Neural cell (in vitro differentiated cells): Measurements from ENCODE around the gene LOXHD1. TPM values are rescaled to one million over a fixed set of nuclear protein-coding genes. Genes with fewer than 3 reads are reported as not detected.

Source experiments
- H2AFZ ChIP-seq: fragments of 200-600, 300-800 bp; sonication (generic), shearing (Covaris generic); 2 replicates; pipeline ENCODE4 v1.6.0; 2014; ENCODE audit warnings: low read depth, mild to moderate bottlenecking, antibody characterized with exemption, low read length, moderate library complexity
- H3F3A ChIP-seq: fragments of 200-600 bp; shearing (Covaris generic); 2 replicates; pipeline ENCODE4 v1.6.1; 2016; ENCODE audit warnings: mild to moderate bottlenecking, moderate library complexity, mixed read lengths, antibody characterized with exemption, low read length; ENCODE audit not compliant: insufficient read depth, poor library complexity, severe bottlenecking
- H3K27ac ChIP-seq: fragments of 200-600, 300-800 bp; sonication (generic), shearing (Covaris generic); 2 replicates; pipeline ENCODE4 v1.5.1; 2014; ENCODE audit warnings: mild to moderate bottlenecking, low read length, moderate library complexity
- H3K27me3 ChIP-seq: fragments of 300-800, 200-600 bp; sonication (generic), shearing (Covaris generic); 2 replicates; pipeline ENCODE4 v1.6.0; 2014; ENCODE audit warnings: mild to moderate bottlenecking, low read depth, low read length, moderate library complexity; ENCODE audit not compliant: insufficient read depth
- H3K36me3 ChIP-seq: fragments of 300-800, 200-600 bp; sonication (generic), shearing (Covaris generic); 2 replicates; pipeline ENCODE4 v1.5.1; 2014; ENCODE audit warnings: mild to moderate bottlenecking, antibody characterized with exemption, low read length, moderate library complexity; ENCODE audit not compliant: insufficient read depth
- H3K4me2 ChIP-seq: fragments of 300-800, 200-600 bp; sonication (generic), shearing (Covaris generic); 2 replicates; pipeline ENCODE4 v1.6.0; 2014; ENCODE audit warnings: mild to moderate bottlenecking, low read length
- H3K4me3 ChIP-seq: fragments of 300-800, 200-600 bp; sonication (generic), shearing (Covaris generic); 2 replicates; pipeline ENCODE4 v1.5.1; 2014; ENCODE audit warnings: mild to moderate bottlenecking, low read length, moderate library complexity
- H3K79me2 ChIP-seq: fragments of 200-600 bp; shearing (Covaris generic); replicated peaks from 2 replicates; pipeline ENCODE4 v1.6.0; 2014; ENCODE audit warnings: mild to moderate bottlenecking, low read length, moderate library complexity; ENCODE audit not compliant: insufficient read depth
- H3K9ac ChIP-seq: fragments of 300-800, 200-600 bp; sonication (generic), shearing (Covaris generic); 2 replicates; pipeline ENCODE4 v1.6.1; 2016; ENCODE audit warnings: mild to moderate bottlenecking, low read length, mixed read lengths
- H3K9me2 ChIP-seq: fragments of 200-600 bp; shearing (Covaris generic); 2 replicates; pipeline ENCODE4 v1.6.1; 2016; ENCODE audit warnings: mild to moderate bottlenecking, low read length, mixed read lengths; ENCODE audit not compliant: insufficient read depth
- H3K9me3 ChIP-seq: fragments of 200-600, 300-800 bp; sonication (generic), shearing (Covaris generic); 2 replicates; pipeline ENCODE4 v1.6.1; 2016; ENCODE audit warnings: mild to moderate bottlenecking, mixed run types, low read length, moderate library complexity, mixed read lengths
- H4K20me1 ChIP-seq: fragments of 200-600 bp; shearing (Covaris generic); 2 replicates; pipeline ENCODE4 v1.6.1; 2016; ENCODE audit warnings: mild to moderate bottlenecking, mixed run types; ENCODE audit not compliant: insufficient read depth
- EP300 ChIP-seq: fragments of 450-650 bp; conservative IDR thresholded peaks from 2 replicates; pipeline ENCODE4 v1.6.1; 2014; ENCODE audit warnings: antibody characterized with exemption, mild to moderate bottlenecking, moderate library complexity; ENCODE audit not compliant: poor library complexity, severe bottlenecking
- EZH2 ChIP-seq: fragments of 200-600, 300-800 bp; shearing (Covaris generic), sonication (generic); IDR thresholded peaks from 2 replicates; pipeline ENCODE4 v1.6.1; 2014; ENCODE audit warnings: antibody characterized with exemption, low read length, borderline replicate concordance, mild to moderate bottlenecking; ENCODE audit not compliant: insufficient read depth, poor library complexity, severe bottlenecking
- MXI1 ChIP-seq: fragments of 450-650 bp; conservative IDR thresholded peaks from 2 replicates; pipeline ENCODE4 v1.6.1; 2014; ENCODE audit warnings: antibody characterized with exemption, mild to moderate bottlenecking; ENCODE audit not compliant: poor library complexity, severe bottlenecking
- POLR2AphosphoS5 ChIP-seq: IDR thresholded peaks from 2 replicates; pipeline ENCODE4 v1.6.1; 2012
- RAD21 ChIP-seq: fragments of 450-650 bp; conservative IDR thresholded peaks from 2 replicates; pipeline ENCODE4 v1.6.1; 2014; ENCODE audit warnings: antibody characterized with exemption, mild to moderate bottlenecking, moderate library complexity
- SMC3 ChIP-seq: fragments of 450-650 bp; conservative IDR thresholded peaks from 2 replicates; pipeline ENCODE4 v1.6.1; 2014; ENCODE audit warnings: antibody characterized with exemption, mild to moderate bottlenecking, moderate library complexity; ENCODE audit not compliant: poor library complexity
- TAF1 ChIP-seq: IDR thresholded peaks from 2 replicates; pipeline ENCODE4 v1.6.1; 2012; ENCODE audit warnings: low read depth
- polyA plus RNA-seq: library from polyadenylated mRNA; depleted of rRNA; stranded (reverse); fragments of >200 nt; gene quantifications from 2 replicates; pipeline ENCODE4 v1.2.3, GENCODE V29; 2014
- TF ChIP-seq, protein P1 (sequence below): IDR thresholded peaks from 2 replicates; pipeline ENCODE4 v1.6.1; 2012; ENCODE audit warnings: borderline replicate concordance
- TF ChIP-seq, protein P2 (sequence below): fragments of 450-650 bp; IDR thresholded peaks from 2 replicates; pipeline ENCODE4 v1.5.1; 2014; ENCODE audit warnings: antibody characterized with exemption, mild to moderate bottlenecking, moderate library complexity; ENCODE audit not compliant: poor library complexity, severe bottlenecking

LOXHD1 gene
- polyA plus RNA-seq, 1 donor from 2014 or later, result not detected

DNA sequence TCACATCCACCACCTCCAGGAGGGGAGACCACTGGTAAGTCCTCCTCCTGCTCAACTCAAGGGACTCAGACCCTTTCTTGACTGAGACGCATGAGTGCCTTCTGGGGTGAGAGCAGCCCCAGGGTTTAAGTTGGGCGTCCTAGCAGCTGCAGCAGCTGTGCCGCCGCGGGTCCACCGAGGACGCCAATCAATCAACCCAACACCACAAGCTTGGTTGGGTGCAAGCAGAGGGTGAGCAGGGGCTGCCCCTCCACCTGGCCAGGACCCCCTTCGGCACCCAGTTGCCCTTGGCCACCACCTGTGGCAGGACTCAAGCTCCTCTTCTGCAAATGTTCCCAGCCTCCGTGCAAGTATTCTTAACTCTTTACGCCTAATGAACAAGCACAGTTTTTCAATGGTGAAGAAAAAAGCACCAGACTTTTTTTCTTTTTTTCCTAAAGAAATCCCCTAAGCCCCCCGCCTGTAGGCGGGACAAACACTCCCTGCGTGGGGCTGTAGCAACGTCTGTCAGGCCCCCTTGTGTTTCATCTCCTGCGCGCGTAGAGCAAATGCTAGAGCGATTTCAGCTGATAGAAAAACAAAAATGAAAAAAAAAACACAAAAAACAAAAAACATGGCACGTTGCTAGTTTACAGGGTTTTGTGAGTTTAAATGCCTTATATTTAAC lies 197.1 kb downstream of the LOXHD1 start:
- Histone ChIP-seq H3K9me3 (no peaks in the 10 kb centered on the region), H3K27ac (no peak overlapping the region), H3K79me2 (no peaks in the 10 kb centered on the region), H3F3A (no peaks in the 10 kb centered on the region), H3K9ac (no peak overlapping the region), H3K27me3 (no peaks in the 10 kb centered on the region), H2AFZ (no peak overlapping the region), H4K20me1 (no peaks in the 10 kb centered on the region), H3K9me2 (no peaks in the 10 kb centered on the region), H3K36me3 (peaks cover 2% of the 10 kb centered on the region), H3K4me3 (no peak overlapping the region), H3K4me2 (no peak overlapping the region)
- no peak for TF ChIP-seq EZH2
- TF ChIP-seq TAF1, result no peak
- TF ChIP-seq MXI1, result no peak
- TF ChIP-seq EP300, result no peak
- TF ChIP-seq, protein P1, sequence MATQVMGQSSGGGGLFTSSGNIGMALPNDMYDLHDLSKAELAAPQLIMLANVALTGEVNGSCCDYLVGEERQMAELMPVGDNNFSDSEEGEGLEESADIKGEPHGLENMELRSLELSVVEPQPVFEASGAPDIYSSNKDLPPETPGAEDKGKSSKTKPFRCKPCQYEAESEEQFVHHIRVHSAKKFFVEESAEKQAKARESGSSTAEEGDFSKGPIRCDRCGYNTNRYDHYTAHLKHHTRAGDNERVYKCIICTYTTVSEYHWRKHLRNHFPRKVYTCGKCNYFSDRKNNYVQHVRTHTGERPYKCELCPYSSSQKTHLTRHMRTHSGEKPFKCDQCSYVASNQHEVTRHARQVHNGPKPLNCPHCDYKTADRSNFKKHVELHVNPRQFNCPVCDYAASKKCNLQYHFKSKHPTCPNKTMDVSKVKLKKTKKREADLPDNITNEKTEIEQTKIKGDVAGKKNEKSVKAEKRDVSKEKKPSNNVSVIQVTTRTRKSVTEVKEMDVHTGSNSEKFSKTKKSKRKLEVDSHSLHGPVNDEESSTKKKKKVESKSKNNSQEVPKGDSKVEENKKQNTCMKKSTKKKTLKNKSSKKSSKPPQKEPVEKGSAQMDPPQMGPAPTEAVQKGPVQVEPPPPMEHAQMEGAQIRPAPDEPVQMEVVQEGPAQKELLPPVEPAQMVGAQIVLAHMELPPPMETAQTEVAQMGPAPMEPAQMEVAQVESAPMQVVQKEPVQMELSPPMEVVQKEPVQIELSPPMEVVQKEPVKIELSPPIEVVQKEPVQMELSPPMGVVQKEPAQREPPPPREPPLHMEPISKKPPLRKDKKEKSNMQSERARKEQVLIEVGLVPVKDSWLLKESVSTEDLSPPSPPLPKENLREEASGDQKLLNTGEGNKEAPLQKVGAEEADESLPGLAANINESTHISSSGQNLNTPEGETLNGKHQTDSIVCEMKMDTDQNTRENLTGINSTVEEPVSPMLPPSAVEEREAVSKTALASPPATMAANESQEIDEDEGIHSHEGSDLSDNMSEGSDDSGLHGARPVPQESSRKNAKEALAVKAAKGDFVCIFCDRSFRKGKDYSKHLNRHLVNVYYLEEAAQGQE, result no peak
- TF ChIP-seq POLR2AphosphoS5, result no peak
- no peak for TF ChIP-seq RAD21
- TF ChIP-seq, protein P2, sequence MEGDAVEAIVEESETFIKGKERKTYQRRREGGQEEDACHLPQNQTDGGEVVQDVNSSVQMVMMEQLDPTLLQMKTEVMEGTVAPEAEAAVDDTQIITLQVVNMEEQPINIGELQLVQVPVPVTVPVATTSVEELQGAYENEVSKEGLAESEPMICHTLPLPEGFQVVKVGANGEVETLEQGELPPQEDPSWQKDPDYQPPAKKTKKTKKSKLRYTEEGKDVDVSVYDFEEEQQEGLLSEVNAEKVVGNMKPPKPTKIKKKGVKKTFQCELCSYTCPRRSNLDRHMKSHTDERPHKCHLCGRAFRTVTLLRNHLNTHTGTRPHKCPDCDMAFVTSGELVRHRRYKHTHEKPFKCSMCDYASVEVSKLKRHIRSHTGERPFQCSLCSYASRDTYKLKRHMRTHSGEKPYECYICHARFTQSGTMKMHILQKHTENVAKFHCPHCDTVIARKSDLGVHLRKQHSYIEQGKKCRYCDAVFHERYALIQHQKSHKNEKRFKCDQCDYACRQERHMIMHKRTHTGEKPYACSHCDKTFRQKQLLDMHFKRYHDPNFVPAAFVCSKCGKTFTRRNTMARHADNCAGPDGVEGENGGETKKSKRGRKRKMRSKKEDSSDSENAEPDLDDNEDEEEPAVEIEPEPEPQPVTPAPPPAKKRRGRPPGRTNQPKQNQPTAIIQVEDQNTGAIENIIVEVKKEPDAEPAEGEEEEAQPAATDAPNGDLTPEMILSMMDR, result no peak
- no peak for TF ChIP-seq SMC3

DNA sequence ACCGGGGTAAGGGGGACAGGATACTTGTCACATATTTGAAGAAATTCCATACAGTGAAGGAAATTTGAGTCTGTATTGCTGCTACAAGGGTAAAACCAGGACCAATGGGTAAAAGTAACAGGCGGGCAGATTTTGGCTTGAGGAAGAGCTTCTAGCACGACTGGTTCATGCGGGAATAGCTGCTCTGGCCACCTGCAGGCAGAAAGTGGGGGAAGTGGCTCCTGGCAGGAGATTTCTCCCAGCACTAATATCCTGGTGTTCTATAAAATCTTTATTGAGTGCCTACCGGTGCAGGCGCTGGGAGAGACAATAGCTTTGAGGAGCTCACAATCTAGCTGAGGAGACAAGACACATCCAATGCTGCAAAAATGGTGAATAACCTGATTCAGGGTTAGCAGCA lies 198.5 kb downstream of the LOXHD1 start:
- no peaks in the 10 kb centered on the region for H3K27me3 ChIP-seq
- H2AFZ ChIP-seq, result no peak overlapping the region
- H3K9me3 ChIP-seq, result no peaks in the 10 kb centered on the region
- peaks cover 5% of the 10 kb centered on the region for H3K36me3 ChIP-seq
- TF ChIP-seq EP300 (no peak), EZH2 (no peak), MXI1 (no peak), SMC3 (no peak), POLR2AphosphoS5 (no peak), TAF1 (no peak), RAD21 (no peak)
- TF ChIP-seq, protein P2, result no peak
- TF ChIP-seq, protein P1, result no peak
- H3K4me3 ChIP-seq, result no peak overlapping the region
- H3K4me2 ChIP-seq, result no peak overlapping the region
- no peaks in the 10 kb centered on the region for H3K79me2 ChIP-seq
- no peaks in the 10 kb centered on the region for H3K9me2 ChIP-seq
- no peak overlapping the region for H3K9ac ChIP-seq
- no peaks in the 10 kb centered on the region for H3F3A ChIP-seq
- no peaks in the 10 kb centered on the region for H4K20me1 ChIP-seq
- no peak overlapping the region for H3K27ac ChIP-seq
